Measurements from ENCODE around the gene HOXA2.

The HOXA2 gene

GRCh38 chr7:27146491-27147198 is 44.2 kb upstream of the HOXA2 start:
- DNase-seq (ENCODE audit: insufficient read length, low spot score) (no peak), FAIRE-seq (no peak)
- no peak for TF ChIP-seq POU2F2 (IDR thresholded peaks at IDR 0.05; ENCODE audit: low read depth, low read length)
- TF ChIP-seq SPI1 (IDR thresholded peaks at IDR 0.05; ENCODE audit: low read depth, low read length), result no peak
- no peak for TF ChIP-seq POLR2AphosphoS5 (IDR thresholded peaks at IDR 0.05; ENCODE audit: low read depth, low read length)
- TF ChIP-seq POLR2A (IDR thresholded peaks at IDR 0.05; ENCODE audit: low read depth, low read length), result no peak
- TF ChIP-seq TAF1 (IDR thresholded peaks at IDR 0.05; ENCODE audit: low read depth, low read length), result no peak

GRCh38 chr7:27145914-27146412 is 43.5 kb upstream of the HOXA2 start:
- DNase-seq (ENCODE audit: insufficient read length, low spot score), result no peak
- FAIRE-seq, result no peak
- TF ChIP-seq POLR2A (IDR thresholded peaks at IDR 0.05; ENCODE audit: low read depth, low read length), result no peak
- TF ChIP-seq POLR2AphosphoS5 (IDR thresholded peaks at IDR 0.05; ENCODE audit: low read depth, low read length), result no peak
- TF ChIP-seq TAF1 (IDR thresholded peaks at IDR 0.05; ENCODE audit: low read depth, low read length), result no peak
- no peak for TF ChIP-seq PAX5 (IDR thresholded peaks at IDR 0.05; ENCODE audit: insufficient read depth, low read length, severe bottlenecking)
- TF ChIP-seq SPI1 (IDR thresholded peaks at IDR 0.05; ENCODE audit: low read depth, low read length), result no peak
- TF ChIP-seq POU2F2 (IDR thresholded peaks at IDR 0.05; ENCODE audit: low read depth, low read length), result no peak

DNA sequence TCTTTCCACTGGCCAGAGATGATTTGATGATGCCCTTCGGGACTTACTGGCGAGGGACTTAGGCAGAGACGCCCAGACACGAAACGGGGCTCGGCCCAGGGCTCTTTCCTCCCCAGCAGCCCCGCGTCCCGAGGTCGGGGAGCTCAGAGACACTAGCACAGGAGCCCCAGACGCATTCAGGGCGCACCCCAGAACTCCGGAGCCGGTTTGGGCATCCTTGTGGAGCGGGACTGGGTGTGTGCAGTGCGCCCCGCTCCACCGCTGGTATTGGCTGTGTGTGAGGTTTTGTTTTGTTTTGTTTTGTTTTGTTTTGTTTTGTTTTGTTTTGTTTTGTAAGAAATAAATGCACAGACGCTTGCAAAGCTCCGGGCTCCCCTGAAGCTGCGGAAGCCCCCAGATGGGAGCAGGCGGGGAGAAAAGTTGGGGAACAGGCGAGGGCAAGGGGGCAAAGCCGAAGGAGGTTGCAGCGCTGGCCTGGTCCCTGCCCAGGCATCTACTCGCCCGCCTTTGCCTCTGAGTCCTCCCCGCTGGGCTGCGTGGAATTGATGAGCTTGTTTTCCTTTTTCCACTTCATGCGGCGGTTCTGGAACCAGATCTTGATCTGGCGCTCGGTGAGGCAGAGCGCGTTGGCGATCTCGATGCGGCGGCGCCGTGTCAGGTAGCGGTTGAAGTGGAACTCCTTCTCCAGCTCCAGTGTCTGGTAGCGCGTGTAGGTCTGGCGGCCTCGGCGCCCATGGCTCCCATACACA is 42.9 kb upstream of the HOXA2 start:
- TF ChIP-seq POLR2AphosphoS5 (IDR thresholded peaks at IDR 0.05; ENCODE audit: low read depth, low read length), result no peak
- TF ChIP-seq TAF1 (IDR thresholded peaks at IDR 0.05; ENCODE audit: low read depth, low read length), result no peak
- TF ChIP-seq SPI1 (IDR thresholded peaks at IDR 0.05; ENCODE audit: low read depth, low read length), result no peak
- TF ChIP-seq PAX5 (IDR thresholded peaks at IDR 0.05; ENCODE audit: insufficient read depth, low read length, severe bottlenecking), result no peak
- TF ChIP-seq POLR2A (IDR thresholded peaks at IDR 0.05; ENCODE audit: low read depth, low read length), result no peak
- TF ChIP-seq POU2F2 (IDR thresholded peaks at IDR 0.05; ENCODE audit: low read depth, low read length), result no peak
- FAIRE-seq (no peak), DNase-seq (ENCODE audit: insufficient read length, low spot score) (no peak)

DNA sequence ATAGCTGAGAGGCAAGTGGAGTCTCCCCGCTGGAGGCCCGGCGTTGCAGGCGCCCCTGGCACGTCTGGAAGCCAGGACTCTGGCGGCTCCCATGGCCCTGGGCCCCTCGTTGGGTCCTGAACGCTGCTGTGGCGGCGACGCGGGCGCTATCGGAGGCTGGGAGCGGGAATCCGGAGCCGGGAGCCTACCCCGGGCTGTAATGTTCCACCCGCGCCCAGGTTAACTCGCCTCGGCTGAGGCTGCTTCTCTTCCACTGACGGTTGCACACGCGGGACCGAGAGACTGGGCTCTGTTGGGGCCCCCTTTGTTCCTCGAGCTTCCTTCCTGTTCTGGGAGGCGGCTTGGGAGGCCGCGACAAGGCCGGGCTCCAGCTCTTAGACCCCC is 42.3 kb upstream of the HOXA2 start:
- TF ChIP-seq SPI1 (IDR thresholded peaks at IDR 0.05; ENCODE audit: low read depth, low read length) (no peak), POU2F2 (IDR thresholded peaks at IDR 0.05; ENCODE audit: low read depth, low read length) (no peak), PAX5 (IDR thresholded peaks at IDR 0.05; ENCODE audit: insufficient read depth, low read length, severe bottlenecking) (no peak), TAF1 (IDR thresholded peaks at IDR 0.05; ENCODE audit: low read depth, low read length) (no peak), POLR2AphosphoS5 (IDR thresholded peaks at IDR 0.05; ENCODE audit: low read depth, low read length) (no peak), POLR2A (IDR thresholded peaks at IDR 0.05; ENCODE audit: low read depth, low read length) (no peak)
- FAIRE-seq (no peak), DNase-seq (ENCODE audit: insufficient read length, low spot score) (no peak)

- DNase-seq (ENCODE audit: insufficient read length, low spot score), result no peak
Measured at GRCh38 chr7:27143950-27144780, 41.7 kb upstream of the HOXA2 start.

DNA sequence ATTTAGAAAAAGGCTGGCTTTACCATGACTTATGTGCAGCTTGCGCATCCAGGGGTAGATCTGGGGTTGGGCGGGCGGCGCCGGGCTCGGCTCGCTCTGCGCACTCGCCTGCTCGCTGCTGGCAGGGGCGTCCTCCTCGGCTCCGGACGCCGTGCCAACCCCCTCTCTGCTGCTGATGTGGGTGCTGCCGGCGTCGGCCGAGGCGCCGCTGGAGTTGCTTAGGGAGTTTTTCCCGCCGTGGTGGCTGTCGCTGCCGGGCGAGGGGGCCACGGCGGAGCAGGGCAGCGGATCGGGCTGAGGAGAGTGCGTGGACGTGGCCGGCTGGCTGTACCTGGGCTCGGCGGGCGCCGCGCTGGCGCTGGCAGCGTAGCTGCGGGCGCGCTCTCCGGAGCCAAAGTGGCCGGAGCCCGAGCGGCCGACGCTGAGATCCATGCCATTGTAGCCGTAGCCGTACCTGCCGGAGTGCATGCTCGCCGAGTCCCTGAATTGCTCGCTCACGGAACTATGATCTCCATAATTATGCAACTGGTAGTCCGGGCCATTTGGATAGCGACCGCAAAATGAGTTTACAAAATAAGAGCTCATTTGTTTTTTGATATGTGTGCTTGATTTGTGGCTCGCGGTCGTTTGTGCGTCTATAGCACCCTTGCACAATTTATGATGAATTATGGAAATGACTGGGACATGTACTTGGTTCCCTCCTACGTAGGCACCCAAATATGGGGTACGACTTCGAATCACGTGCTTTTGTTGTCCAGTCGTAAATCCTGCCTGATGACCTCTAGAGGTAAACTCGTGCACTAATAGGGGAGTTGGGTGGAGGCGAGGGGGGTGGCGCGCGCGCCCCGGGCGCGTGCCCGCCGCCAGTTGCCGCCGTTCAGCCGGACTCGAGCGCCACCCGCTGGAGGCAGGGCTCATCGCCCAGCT is 40.8 kb upstream of the HOXA2 start, which contains the start of gene HOXA5:
TSS of gene HOXA5 (minus strand) at position 659 of the 927 bp plus-strand sequence. CDS start at position 585, 74 bp downstream.
- FAIRE-seq, result no peak
- no peak for TF ChIP-seq POU2F2 (IDR thresholded peaks at IDR 0.05; ENCODE audit: low read depth, low read length)
- TF ChIP-seq SPI1 (IDR thresholded peaks at IDR 0.05; ENCODE audit: low read depth, low read length), result no peak
- no peak for TF ChIP-seq POLR2AphosphoS5 (IDR thresholded peaks at IDR 0.05; ENCODE audit: low read depth, low read length)
- no peak for TF ChIP-seq PAX5 (IDR thresholded peaks at IDR 0.05; ENCODE audit: insufficient read depth, low read length, severe bottlenecking)
- TF ChIP-seq POLR2A (IDR thresholded peaks at IDR 0.05; ENCODE audit: low read depth, low read length), result no peak
- no peak for DNase-seq (ENCODE audit: insufficient read length, low spot score)

More at GRCh38 chr7:27143950-27144780, 41.7 kb upstream of the HOXA2 start:
- FAIRE-seq, result no peak
- TF ChIP-seq PAX5 (IDR thresholded peaks at IDR 0.05; ENCODE audit: insufficient read depth, low read length, severe bottlenecking), result no peak
- no peak for TF ChIP-seq SPI1 (IDR thresholded peaks at IDR 0.05; ENCODE audit: low read depth, low read length)
- TF ChIP-seq POLR2AphosphoS5 (IDR thresholded peaks at IDR 0.05; ENCODE audit: low read depth, low read length), result no peak
- TF ChIP-seq TAF1 (IDR thresholded peaks at IDR 0.05; ENCODE audit: low read depth, low read length), result no peak
- TF ChIP-seq POLR2A (IDR thresholded peaks at IDR 0.05; ENCODE audit: low read depth, low read length), result no peak
- no peak for TF ChIP-seq POU2F2 (IDR thresholded peaks at IDR 0.05; ENCODE audit: low read depth, low read length)

- no peak for TF ChIP-seq POU2F2 (IDR thresholded peaks at IDR 0.05; ENCODE audit: low read depth, low read length)
- TF ChIP-seq PAX5 (IDR thresholded peaks at IDR 0.05; ENCODE audit: insufficient read depth, low read length, severe bottlenecking), result no peak
- TF ChIP-seq TAF1 (IDR thresholded peaks at IDR 0.05; ENCODE audit: low read depth, low read length), result no peak
- no peak for TF ChIP-seq POLR2AphosphoS5 (IDR thresholded peaks at IDR 0.05; ENCODE audit: low read depth, low read length)
- TF ChIP-seq POLR2A (IDR thresholded peaks at IDR 0.05; ENCODE audit: low read depth, low read length), result no peak
- FAIRE-seq, result no peak
- DNase-seq (ENCODE audit: insufficient read length, low spot score), result no peak
Measured at GRCh38 chr7:27142580-27143022, 40.1 kb upstream of the HOXA2 start.
